Parathyroid adenoma (tissue), 2 donors: Measurements from ENCODE around the gene COL18A1.

Experiments
- H2AFZ ChIP-seq: fragments of 300-600 bp; sonication (generic); one replicate; pipeline ENCODE4 v1.7.0; 2017; ENCODE audit warnings: antibody characterized with exemption, mild to moderate bottlenecking
- H3K27ac ChIP-seq: fragments of 300-600 bp; sonication (generic); one replicate; pipeline ENCODE4 v1.7.0; 2017
- H3K27me3 ChIP-seq: fragments of 300-600 bp; sonication (generic); one replicate; pipeline ENCODE4 v1.7.0; 2017; ENCODE audit warnings: low read length; ENCODE audit not compliant: control insufficient read depth, insufficient read depth
- H3K36me3 ChIP-seq: fragments of 300-600 bp; sonication (generic); one replicate; pipeline ENCODE4 v1.7.0; 2017; ENCODE audit warnings: low read length; ENCODE audit not compliant: control insufficient read depth, insufficient read depth
- H3K4me1 ChIP-seq: fragments of 300-600 bp; sonication (generic); one replicate; pipeline ENCODE4 v1.7.0; 2017; ENCODE audit warnings: control low read depth
- H3K4me2 ChIP-seq: fragments of 300-600 bp; sonication (generic); one replicate; pipeline ENCODE4 v1.7.0; 2017; ENCODE audit warnings: low read length
- H3K4me3 ChIP-seq: fragments of 300-600 bp; sonication (generic); one replicate; pipeline ENCODE4 v1.7.0; 2017; ENCODE audit warnings: low read depth, low read length
- H3K79me2 ChIP-seq: fragments of 300-600 bp; sonication (generic); one replicate; pipeline ENCODE4 v1.7.0; 2017; ENCODE audit warnings: control low read depth
- H3K9ac ChIP-seq: fragments of 300-600 bp; sonication (generic); one replicate; pipeline ENCODE4 v1.7.0; 2017; ENCODE audit warnings: mild to moderate bottlenecking
- H3K9me3 ChIP-seq: fragments of 300-600 bp; sonication (generic); one replicate; pipeline ENCODE4 v1.7.0; 2017; ENCODE audit warnings: low read length; ENCODE audit not compliant: control insufficient read depth
- TF ChIP-seq, protein P1 (sequence below): fragments of 300-600 bp; sonication (generic); IDR thresholded peaks from one replicate; pipeline ENCODE4 v1.7.0; 2017; ENCODE audit warnings: antibody characterized with exemption, mild to moderate bottlenecking
- donor health status: primary hyperparathyroidism.

The COL18A1 gene

GRCh38 chr21:45506241-45506817 lies 101.4 kb downstream of the COL18A1 start:
- Histone ChIP-seq H3K79me2 (no peaks in the 10 kb centered on the region), H3K9me3 (no peaks in the 10 kb centered on the region), H3K4me1 (no peaks in the 10 kb centered on the region), H3K9ac (no peak overlapping the region), H3K4me2 (no peak overlapping the region), H3K27me3 (no peaks in the 10 kb centered on the region), H3K36me3 (no peaks in the 10 kb centered on the region), H3K4me3 (no peak overlapping the region), H3K27ac (no peak overlapping the region), H2AFZ (no peak overlapping the region)
- TF ChIP-seq, protein P1, sequence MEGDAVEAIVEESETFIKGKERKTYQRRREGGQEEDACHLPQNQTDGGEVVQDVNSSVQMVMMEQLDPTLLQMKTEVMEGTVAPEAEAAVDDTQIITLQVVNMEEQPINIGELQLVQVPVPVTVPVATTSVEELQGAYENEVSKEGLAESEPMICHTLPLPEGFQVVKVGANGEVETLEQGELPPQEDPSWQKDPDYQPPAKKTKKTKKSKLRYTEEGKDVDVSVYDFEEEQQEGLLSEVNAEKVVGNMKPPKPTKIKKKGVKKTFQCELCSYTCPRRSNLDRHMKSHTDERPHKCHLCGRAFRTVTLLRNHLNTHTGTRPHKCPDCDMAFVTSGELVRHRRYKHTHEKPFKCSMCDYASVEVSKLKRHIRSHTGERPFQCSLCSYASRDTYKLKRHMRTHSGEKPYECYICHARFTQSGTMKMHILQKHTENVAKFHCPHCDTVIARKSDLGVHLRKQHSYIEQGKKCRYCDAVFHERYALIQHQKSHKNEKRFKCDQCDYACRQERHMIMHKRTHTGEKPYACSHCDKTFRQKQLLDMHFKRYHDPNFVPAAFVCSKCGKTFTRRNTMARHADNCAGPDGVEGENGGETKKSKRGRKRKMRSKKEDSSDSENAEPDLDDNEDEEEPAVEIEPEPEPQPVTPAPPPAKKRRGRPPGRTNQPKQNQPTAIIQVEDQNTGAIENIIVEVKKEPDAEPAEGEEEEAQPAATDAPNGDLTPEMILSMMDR = no peak

- no peak overlapping the region for H2AFZ ChIP-seq
- no peak overlapping the region for H3K4me3 ChIP-seq
- no peak overlapping the region for H3K27ac ChIP-seq
- no peak overlapping the region for H3K4me2 ChIP-seq
- TF ChIP-seq, protein P1 = no peak
- no peaks in the 10 kb centered on the region for H3K4me1 ChIP-seq
- no peaks in the 10 kb centered on the region for H3K36me3 ChIP-seq
- no peak overlapping the region for H3K9ac ChIP-seq
- no peaks in the 10 kb centered on the region for H3K9me3 ChIP-seq
- H3K27me3 ChIP-seq = no peaks in the 10 kb centered on the region
- no peaks in the 10 kb centered on the region for H3K79me2 ChIP-seq
These were observed 102.0 kb downstream of the COL18A1 start for GRCh38 chr21:45506836-45507522.

- H2AFZ ChIP-seq = no peak overlapping the region
- H3K4me3 ChIP-seq = no peak overlapping the region
- H3K4me2 ChIP-seq = no peak overlapping the region
- H3K9ac ChIP-seq = no peak overlapping the region
- H3K79me2 ChIP-seq = no peaks in the 10 kb centered on the region
- H3K27ac ChIP-seq = no peak overlapping the region
- no peaks in the 10 kb centered on the region for H3K36me3 ChIP-seq
- H3K4me1 ChIP-seq = no peaks in the 10 kb centered on the region
- TF ChIP-seq, protein P1 = no peak
- H3K27me3 ChIP-seq = no peaks in the 10 kb centered on the region
- no peaks in the 10 kb centered on the region for H3K9me3 ChIP-seq
These were observed 102.5 kb downstream of the COL18A1 start for GRCh38 chr21:45507523-45507875.

DNA sequence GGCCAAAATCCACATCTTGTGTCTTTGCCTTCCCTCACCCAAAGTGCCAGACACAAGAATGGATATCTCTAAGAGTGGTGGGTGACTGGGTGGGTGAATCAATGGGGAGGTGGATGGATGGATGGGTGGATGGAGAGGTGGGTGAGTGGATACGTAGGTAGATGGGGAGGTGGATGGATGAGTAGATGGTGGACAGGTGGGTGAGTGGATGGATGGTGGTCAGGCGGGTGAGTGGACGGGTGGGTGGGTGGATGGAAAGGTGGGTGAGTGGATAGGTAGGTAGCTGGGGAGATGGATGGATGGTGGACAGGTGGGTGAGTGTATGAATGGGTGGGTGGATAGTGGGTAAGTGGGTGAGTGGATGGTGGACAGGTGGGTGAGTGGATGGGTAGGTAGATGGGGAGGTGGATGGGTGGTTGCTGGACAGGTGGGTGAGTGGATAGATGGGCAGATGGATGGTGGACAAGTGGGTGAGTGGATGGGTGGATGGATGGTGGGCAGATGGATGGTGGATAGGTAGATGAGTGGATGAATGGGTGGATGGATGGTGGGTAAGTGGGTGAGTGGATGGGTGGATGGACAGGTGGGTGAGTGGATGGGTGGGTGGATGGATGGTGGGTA lies 103.0 kb downstream of the COL18A1 start:
- Histone ChIP-seq H3K36me3 (no peaks in the 10 kb centered on the region), H3K4me2 (no peak overlapping the region), H3K79me2 (no peaks in the 10 kb centered on the region), H3K27ac (no peak overlapping the region), H3K9me3 (no peaks in the 10 kb centered on the region), H3K27me3 (no peaks in the 10 kb centered on the region), H3K4me3 (no peak overlapping the region), H3K9ac (no peak overlapping the region), H3K4me1 (no peaks in the 10 kb centered on the region), H2AFZ (no peak overlapping the region)
- TF ChIP-seq, protein P1 = no peak
